ENCODE results near the gene ANGPTL8. TPM values are rescaled to one million over a fixed set of nuclear protein-coding genes. Genes with fewer than 3 reads are reported as not detected.

Gene ANGPTL8
- total RNA-seq, 4 donors from 2014 or later, result not detected

DNA sequence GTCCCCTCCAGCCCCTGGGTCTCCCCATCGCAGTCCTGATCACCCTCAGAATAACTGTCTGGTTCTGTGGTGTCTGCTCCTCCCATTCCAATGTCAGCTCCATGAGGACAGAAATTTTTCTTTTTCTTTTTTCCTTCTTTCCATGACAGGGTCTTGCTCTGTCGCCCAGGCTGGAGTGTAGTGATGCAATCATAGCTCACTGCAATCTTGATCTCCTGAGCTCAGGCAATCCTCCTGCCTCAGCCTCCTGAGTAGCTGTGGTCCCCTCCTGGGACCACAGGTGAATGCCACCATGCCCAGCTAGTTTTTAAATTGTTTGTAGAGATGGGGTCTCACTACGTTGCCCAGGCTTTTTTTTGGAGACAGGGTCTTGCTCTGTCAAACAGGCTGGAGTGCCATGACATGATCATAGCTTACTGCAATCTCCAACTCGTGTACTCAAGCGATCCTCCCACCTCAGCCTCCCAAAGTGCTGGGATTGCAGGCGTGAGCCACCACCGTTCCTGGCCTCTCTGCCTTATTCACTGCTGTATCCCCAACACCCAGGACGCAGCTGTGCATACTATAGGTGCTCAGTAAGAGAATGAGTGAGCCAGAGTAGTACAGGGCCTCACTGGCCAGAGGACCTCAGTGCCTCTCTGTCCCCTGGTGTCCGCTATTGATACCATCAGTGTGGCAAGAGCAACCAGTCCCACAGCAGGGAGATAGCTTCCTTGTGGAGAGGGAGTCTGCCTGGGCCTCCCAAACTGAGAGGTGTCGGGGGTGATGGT lies 28.1 kb downstream of the ANGPTL8 start:
- 88 to 89% methylated on average over 10 of the region's 10 CpGs for WGBS, 2 donors
- intact Hi-C loops (cut with DNase I; ENCODE audit: low total_unique reads), result no loop called here
- no peak for DNase-seq (ENCODE audit: low spot score in 2 of 2)
- no peak overlapping the region for H3K4me3 ChIP-seq (ENCODE audit: low read depth, poor library complexity, severe bottlenecking)
- TF ChIP-seq, protein P1, sequence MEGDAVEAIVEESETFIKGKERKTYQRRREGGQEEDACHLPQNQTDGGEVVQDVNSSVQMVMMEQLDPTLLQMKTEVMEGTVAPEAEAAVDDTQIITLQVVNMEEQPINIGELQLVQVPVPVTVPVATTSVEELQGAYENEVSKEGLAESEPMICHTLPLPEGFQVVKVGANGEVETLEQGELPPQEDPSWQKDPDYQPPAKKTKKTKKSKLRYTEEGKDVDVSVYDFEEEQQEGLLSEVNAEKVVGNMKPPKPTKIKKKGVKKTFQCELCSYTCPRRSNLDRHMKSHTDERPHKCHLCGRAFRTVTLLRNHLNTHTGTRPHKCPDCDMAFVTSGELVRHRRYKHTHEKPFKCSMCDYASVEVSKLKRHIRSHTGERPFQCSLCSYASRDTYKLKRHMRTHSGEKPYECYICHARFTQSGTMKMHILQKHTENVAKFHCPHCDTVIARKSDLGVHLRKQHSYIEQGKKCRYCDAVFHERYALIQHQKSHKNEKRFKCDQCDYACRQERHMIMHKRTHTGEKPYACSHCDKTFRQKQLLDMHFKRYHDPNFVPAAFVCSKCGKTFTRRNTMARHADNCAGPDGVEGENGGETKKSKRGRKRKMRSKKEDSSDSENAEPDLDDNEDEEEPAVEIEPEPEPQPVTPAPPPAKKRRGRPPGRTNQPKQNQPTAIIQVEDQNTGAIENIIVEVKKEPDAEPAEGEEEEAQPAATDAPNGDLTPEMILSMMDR (IDR thresholded peaks at IDR 0.05), result no peak
- no peak for TF ChIP-seq POLR2A (IDR thresholded peaks at IDR 0.05)

DNA sequence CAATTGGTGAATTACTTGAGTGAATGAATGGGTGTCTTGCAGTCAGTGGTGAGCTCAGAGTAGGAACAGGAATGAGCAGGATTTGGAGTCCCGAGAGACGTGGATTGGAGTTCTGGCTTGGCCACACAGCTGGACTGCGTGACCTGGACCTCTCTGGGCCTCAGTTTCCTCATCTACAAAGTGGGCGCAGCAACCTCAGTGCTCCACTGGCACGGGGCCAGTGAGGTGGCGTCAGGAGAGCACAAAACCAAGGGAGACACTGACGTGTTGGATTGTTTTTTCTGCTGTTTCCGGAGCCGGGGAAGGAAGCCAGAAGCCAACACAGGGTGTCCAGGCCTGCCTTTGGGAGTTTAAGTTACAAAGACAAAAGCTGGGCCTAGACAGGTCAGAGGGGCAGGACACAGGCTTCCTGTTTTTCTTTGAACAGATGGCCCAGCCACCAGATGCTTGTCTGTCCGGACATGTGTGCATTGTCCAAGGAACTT lies 29.4 kb downstream of the ANGPTL8 start:
- peak in 1 of 2 donors; percentile 91 for DNase-seq (ENCODE audit: low spot score in 2 of 2)
- WGBS, 2 donors, result 37 to 38% methylated on average over 10 of the region's 10 CpGs
- no peak for TF ChIP-seq POLR2A (IDR thresholded peaks at IDR 0.05)
- TF ChIP-seq, protein P1 (IDR thresholded peaks at IDR 0.05), result no peak
- H3K4me3 ChIP-seq (ENCODE audit: low read depth, poor library complexity, severe bottlenecking), result no peak overlapping the region
- intact Hi-C loops (cut with DNase I; ENCODE audit: low total_unique reads), result no loop called here

DNA sequence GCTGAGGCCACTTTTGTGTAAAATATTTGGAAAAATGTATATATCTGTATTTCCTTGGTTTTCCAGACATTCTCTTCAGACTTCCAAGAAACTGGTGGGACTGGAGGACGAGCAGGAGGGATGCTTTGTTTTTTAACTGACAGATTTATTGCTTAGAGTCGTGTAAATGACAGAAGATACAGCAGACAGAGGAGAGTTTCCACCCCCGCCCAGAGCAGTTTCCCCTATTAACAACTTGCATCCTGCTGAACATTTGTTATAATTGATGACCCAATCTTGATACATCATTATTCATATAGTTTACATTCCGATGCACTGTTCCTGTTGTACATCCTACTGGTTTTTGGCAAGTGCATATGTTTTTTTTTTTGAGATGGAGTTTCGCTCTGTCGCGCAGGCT lies 30.0 kb downstream of the ANGPTL8 start:
- no peak overlapping the region for H3K4me3 ChIP-seq (ENCODE audit: low read depth, poor library complexity, severe bottlenecking)
- TF ChIP-seq, protein P1 (IDR thresholded peaks at IDR 0.05), result no peak
- TF ChIP-seq POLR2A (IDR thresholded peaks at IDR 0.05), result no peak
- no peak for DNase-seq (ENCODE audit: low spot score in 2 of 2)
- intact Hi-C loops (cut with DNase I; ENCODE audit: low total_unique reads), result no loop called here
- 30 to 44% methylated on average over 7 of the region's 7 CpGs for WGBS, 2 donors

DNA sequence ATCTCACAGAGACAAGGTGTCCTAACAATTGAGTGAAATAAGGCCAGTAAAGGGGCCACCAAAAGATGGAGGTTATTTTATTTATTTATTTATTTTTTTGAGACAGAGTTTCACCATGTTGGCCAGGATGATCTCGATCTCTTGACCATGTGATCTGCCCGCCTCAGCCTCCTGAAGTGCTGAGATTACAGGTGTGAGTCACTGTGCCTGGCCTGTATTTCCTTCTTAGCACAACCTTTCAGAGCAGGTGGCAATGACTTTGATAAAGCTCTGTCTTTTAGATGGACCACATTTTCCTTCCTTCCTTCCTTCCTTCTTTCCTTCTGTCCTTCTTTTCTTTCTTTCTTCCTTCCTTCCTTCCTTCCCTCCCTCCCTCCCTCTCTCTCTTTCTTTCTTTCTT lies 33.9 kb downstream of the ANGPTL8 start:
- DNase-seq (ENCODE audit: low spot score in 2 of 2), result no peak
- no peak overlapping the region for H3K4me3 ChIP-seq (ENCODE audit: low read depth, poor library complexity, severe bottlenecking)
- TF ChIP-seq POLR2A (IDR thresholded peaks at IDR 0.05), result no peak
- 49 to 63% methylated on average over 2 of the region's 2 CpGs for WGBS, 2 donors
- intact Hi-C loops (cut with DNase I; ENCODE audit: low total_unique reads), result no loop called here

DNA sequence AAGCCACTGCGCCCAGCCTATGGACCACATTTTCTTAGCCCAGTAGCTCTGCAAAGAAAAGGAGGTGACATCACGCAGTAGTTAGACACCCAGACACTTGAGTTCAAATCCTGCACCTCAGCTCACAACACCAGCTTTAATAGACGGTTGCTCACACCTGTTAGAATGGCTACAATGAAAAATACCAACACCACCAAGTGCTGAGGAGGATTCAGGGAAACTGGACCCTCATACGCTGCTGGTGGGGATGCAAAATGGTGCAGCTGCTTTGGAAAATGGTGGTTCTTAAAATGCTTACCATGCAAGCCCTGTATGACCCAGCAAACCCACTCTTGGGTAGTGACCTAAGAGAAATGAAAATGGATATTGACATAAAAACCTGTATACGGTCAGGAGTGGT lies 34.6 kb downstream of the ANGPTL8 start:
- H3K4me3 ChIP-seq (ENCODE audit: low read depth, poor library complexity, severe bottlenecking), result no peak overlapping the region
- TF ChIP-seq, protein P1 (IDR thresholded peaks at IDR 0.05), result no peak
- TF ChIP-seq POLR2A (IDR thresholded peaks at IDR 0.05), result no peak
- intact Hi-C loops (cut with DNase I; ENCODE audit: low total_unique reads), result no loop called here
- no peak for DNase-seq (ENCODE audit: low spot score in 2 of 2)
- WGBS, 2 donors, result 79 to 80% methylated on average over 5 of the region's 5 CpGs

DNA sequence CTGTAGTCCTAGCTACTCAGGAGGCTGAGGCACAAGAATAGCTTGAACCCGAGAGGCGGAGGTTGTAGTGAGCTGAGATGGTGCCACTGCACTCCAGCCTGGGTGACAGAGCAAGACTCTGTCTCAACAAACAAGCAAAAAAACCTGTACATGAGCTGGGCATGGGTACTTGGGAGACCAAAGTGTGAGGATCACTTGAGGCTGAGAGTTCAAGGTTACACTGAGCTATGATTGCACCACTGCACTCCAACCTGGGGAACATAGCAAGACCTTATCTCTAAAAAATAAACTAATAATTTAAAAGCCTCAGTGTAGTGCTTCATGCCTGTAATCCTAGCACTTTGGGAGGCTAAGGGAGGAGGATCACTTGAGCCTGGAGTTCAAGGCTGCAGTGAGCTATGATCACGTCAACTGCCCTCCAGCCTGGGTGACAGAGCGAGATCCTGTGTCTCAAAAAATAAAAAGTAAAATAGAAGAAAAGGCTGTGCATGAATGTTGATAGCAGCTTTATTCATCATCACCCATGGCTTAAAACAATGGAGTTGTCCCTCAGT lies 35.2 kb downstream of the ANGPTL8 start:
- WGBS, 2 donors, result 68 to 70% methylated on average over 4 of the region's 4 CpGs
- no peak overlapping the region for H3K4me3 ChIP-seq (ENCODE audit: low read depth, poor library complexity, severe bottlenecking)
- DNase-seq (ENCODE audit: low spot score in 2 of 2), result no peak
- intact Hi-C loops (cut with DNase I; ENCODE audit: low total_unique reads), result no loop called here
- TF ChIP-seq, protein P1 (IDR thresholded peaks at IDR 0.05), result no peak
- TF ChIP-seq POLR2A (IDR thresholded peaks at IDR 0.05), result no peak
